Activated naive CD4-positive, alpha-beta T cell treated with anti-CD3 and anti-CD28 coated beads, Interleukin-2, amount 10 ng/mL, durations not matched to agents 7 days and 5 days (primary cell): Measurements from ENCODE around the gene FUCA1.
"Not testable (repeated sequence)": the region's sequence is repeated elsewhere in the genome, so short reads cannot be mapped to it uniquely, and the experiment has no call there.

Source experiments
- CTCF ChIA-PET: fragments of 350-600 bp; sonication (Branson Sonifier 250); formaldehyde crosslinking; loops from one replicate; lab custom pipeline; 2021; ENCODE audit warnings: antibody characterized with exemption; lab: Charles Lee
- DNase-seq: peaks from one replicate; pipeline ENCODE4 v3.0.0-alpha.2; 2020
- H3K27ac Mint-ChIP-seq: one replicate; pipeline ENCODE4 v1.8.0; 2021; ENCODE audit warnings: mild to moderate bottlenecking, moderate library complexity, mixed read lengths
- H3K27me3 Mint-ChIP-seq: one replicate; pipeline ENCODE4 v1.8.0; 2021; ENCODE audit warnings: mild to moderate bottlenecking, mixed read lengths
- H3K36me3 Mint-ChIP-seq: one replicate; pipeline ENCODE4 v1.8.0; 2021; ENCODE audit warnings: mixed read lengths
- H3K4me1 Mint-ChIP-seq: one replicate; pipeline ENCODE4 v1.8.0; 2021; ENCODE audit warnings: mixed read lengths
- H3K4me3 Mint-ChIP-seq: one replicate; pipeline ENCODE4 v1.8.0; 2021; ENCODE audit warnings: mild to moderate bottlenecking, moderate library complexity, mixed read lengths
- H3K9me3 Mint-ChIP-seq: one replicate; pipeline ENCODE4 v1.8.0; 2021; ENCODE audit warnings: mixed read lengths

FUCA1 gene

DNA sequence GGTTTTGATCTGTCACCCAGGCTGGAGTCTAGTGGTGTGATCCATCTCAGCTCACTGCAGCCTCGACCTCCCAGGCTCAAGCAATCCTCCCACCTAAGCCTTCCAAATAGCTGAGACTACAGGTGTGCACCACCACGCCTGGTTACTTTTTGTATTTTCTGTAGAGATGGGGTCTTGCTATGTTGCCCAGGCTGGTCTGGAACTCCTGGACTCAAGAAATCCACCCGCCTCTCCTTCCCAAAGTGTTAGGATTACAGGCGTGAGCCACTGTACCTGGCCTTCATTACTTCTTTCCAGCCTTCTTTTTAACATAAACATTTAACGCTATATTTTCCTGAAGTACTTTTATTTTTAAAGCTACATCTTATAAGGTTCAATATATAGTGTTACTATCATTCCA lies 24.4 kb downstream of the FUCA1 start:
- no peak for DNase-seq
- CTCF ChIA-PET, result interaction anchor here (1.0 to 1.1 kb wide), 3 partner anchors 8 to 25 kb away, joined by 3 to 4 read pairs (median 4); partner anchors contain the start of gene FUCA1
- peaks cover 22% of the 10 kb centered on the region for H3K36me3 Mint-ChIP-seq
- H3K27me3 Mint-ChIP-seq, result peaks cover under 1% of the 10 kb centered on the region
- H3K4me1 Mint-ChIP-seq, result peaks cover under 1% of the 10 kb centered on the region
- no peak overlapping the region for H3K27ac Mint-ChIP-seq
- no peak overlapping the region for H3K4me3 Mint-ChIP-seq
- no peaks in the 10 kb centered on the region for H3K9me3 Mint-ChIP-seq

DNA sequence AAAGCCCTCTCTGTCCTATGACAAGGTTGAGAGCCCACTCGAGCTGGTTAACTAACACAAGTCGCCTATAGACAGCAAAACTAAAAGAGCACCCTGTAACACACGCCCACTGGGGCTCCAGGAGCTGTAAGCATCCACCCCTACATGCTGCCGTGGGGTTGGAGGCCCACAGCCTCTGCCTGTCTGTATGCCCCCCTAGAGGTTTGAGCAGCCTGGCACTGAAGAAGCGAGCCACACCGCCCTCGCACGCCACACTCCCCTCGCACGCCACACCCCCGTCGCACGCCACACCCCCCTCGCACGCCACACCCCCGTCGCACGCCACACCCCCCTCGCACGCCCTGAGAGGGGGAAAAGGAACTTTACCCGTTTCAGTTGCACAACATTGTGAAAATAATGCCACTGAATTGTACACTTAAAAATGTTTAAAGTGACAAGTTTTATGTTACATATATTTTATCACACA lies 29.7 kb downstream of the FUCA1 start:
- Mint-ChIP-seq H3K4me3 (peak overlapping the region; percentile 60), H3K36me3 (no peaks in the 10 kb centered on the region), H3K9me3 (no peaks in the 10 kb centered on the region), H3K27me3 (peaks cover 15% of the 10 kb centered on the region), H3K4me1 (peaks cover 12% of the 10 kb centered on the region), H3K27ac (no peak overlapping the region)
- DNase-seq, result peak; percentile 83
- CTCF ChIA-PET, result interaction anchor here (0.7 to 0.9 kb wide), 5 partner anchors 27 to 67 kb away, joined by 3 to 4 read pairs (median 3); no protein-coding TSS in a partner anchor

DNA sequence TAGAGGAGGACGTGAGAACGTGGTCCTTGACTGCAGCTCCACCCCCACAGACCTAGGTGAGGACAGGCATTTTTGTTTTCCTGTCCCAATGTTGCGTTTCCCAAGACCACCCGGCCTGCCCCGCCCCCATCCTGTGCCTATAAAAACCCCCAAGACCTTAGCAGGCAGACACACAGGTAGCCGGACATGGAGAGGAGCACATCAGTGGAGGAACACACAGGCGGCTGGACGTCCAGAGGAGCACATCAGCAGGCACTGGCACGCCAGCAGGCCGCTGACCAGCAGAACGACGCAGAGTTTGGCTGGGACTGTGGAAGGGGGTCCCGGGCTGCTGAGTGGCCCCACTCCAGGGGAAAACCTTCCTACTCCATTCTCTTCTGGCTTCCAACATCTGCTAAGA lies 30.2 kb downstream of the FUCA1 start:
- peaks cover 12% of the 10 kb centered on the region for H3K4me1 Mint-ChIP-seq
- peak overlapping the region; percentile 60 for H3K4me3 Mint-ChIP-seq
- no peaks in the 10 kb centered on the region for H3K9me3 Mint-ChIP-seq
- CTCF ChIA-PET, result interaction anchor here (0.8 to 0.9 kb wide), 2 partner anchors 66 kb away, joined by 3 read pairs; no protein-coding TSS in a partner anchor
- no peak overlapping the region for H3K27ac Mint-ChIP-seq
- peak; percentile 27 for DNase-seq
- peaks cover 15% of the 10 kb centered on the region for H3K27me3 Mint-ChIP-seq
- H3K36me3 Mint-ChIP-seq, result no peaks in the 10 kb centered on the region

DNA sequence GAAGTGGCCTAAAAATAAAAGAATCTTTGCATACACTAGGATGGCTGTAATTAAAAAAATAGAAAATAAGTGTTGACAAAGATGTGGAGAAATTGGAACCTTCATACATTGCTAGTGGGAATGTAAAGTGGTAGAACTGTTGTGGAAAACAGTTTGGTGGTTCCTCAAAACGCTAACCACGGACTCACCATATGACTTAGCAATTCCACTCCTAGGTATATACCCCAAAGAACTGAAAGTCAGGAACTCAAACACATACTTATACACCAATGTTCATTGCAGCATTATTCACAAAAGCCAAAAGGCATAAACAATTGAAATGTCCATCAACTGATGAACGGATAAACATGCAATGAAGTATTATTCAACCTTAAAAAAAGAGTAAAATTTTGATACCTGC lies 32.1 kb downstream of the FUCA1 start:
- Mint-ChIP-seq H3K27ac (no peak overlapping the region), H3K36me3 (no peaks in the 10 kb centered on the region), H3K27me3 (peaks cover 15% of the 10 kb centered on the region), H3K9me3 (no peaks in the 10 kb centered on the region), H3K4me1 (peaks cover 12% of the 10 kb centered on the region), H3K4me3 (no peak overlapping the region)
- no peak for DNase-seq
- CTCF ChIA-PET, result no interaction called here

DNA sequence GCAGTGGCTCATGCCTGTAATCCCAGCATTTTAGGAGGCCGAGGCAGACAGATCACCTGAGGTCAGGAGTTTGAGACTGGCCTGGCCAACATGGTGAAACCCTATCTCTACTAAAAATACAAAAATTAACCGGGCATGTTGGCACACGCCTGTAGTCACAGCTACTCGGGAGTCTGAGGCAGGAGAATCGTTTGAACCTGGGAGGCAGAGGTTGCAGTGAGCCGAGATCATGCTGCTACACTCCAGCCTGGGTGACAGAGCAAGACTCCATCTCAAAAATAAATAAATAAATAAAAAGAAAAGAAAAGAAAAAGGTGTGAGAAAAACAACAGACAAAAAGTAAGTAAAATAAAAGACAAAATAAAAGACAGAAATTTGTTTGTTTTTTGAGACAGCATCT lies 33.9 kb downstream of the FUCA1 start:
- not testable (repeated sequence) for DNase-seq, H3K27ac Mint-ChIP-seq, H3K4me3 Mint-ChIP-seq, H3K36me3 Mint-ChIP-seq, H3K9me3 Mint-ChIP-seq
- Mint-ChIP-seq H3K4me1 (peaks cover 12% of the 10 kb centered on the region), H3K27me3 (peaks cover 15% of the 10 kb centered on the region)
- CTCF ChIA-PET, result interaction anchor here (0.6 kb wide), 1 partner anchor 25 kb away, joined by 3 read pairs; no protein-coding TSS in a partner anchor

DNA sequence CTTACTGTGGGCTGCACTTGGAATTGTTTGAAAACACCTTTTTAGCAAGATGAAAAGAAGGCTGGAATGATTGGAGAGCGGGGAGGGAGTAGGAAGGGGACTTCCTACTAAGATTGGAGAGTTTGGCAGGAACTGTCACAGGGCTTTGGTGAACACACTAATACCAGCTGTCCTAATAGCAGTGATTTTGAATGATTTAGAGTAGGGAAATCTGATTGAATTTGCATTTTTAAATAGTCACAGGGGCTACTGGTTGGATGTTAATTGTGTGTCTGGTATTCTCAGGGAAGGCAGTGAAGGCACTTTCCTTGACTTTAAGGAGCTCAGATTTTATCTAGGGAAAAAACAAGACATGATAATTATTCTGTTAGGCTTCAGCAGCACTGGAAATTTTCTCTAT lies 40.4 kb downstream of the FUCA1 start:
- H3K36me3 Mint-ChIP-seq, result peaks cover 9% of the 10 kb centered on the region
- CTCF ChIA-PET, result no interaction called here
- no peak overlapping the region for H3K4me3 Mint-ChIP-seq
- H3K27me3 Mint-ChIP-seq, result peaks cover 4% of the 10 kb centered on the region
- H3K9me3 Mint-ChIP-seq, result no peaks in the 10 kb centered on the region
- H3K27ac Mint-ChIP-seq, result no peak overlapping the region
- DNase-seq, result no peak
- H3K4me1 Mint-ChIP-seq, result peaks cover 25% of the 10 kb centered on the region

DNA sequence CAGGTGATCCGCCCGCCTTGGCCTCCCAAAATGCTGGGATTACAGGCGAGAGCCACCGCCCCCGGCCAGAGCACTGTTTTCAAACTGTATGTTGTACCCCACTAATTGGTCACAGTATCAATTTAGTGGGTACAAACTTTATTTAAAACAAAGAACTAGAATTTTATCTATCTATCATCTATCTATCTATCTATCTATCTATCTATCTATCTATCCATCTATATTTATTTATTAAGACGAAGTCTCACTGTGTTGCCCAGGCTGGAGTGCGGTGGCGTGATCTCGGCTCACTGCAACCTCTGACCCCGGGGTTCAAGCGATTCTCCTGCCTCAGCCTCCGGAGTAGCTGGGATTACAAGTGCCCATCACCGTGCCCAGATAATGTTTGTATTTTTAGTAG lies 41.5 kb downstream of the FUCA1 start:
- H3K36me3 Mint-ChIP-seq, H3K4me3 Mint-ChIP-seq, H3K27me3 Mint-ChIP-seq, DNase-seq, H3K9me3 Mint-ChIP-seq: not testable (repeated sequence)
- CTCF ChIA-PET, result interaction anchor here (4.5 kb wide), 1 partner anchor 16 kb away, joined by 26 read pairs; no protein-coding TSS in a partner anchor
- Mint-ChIP-seq H3K27ac (peak overlapping the region; percentile 28), H3K4me1 (peaks cover 25% of the 10 kb centered on the region)

DNA sequence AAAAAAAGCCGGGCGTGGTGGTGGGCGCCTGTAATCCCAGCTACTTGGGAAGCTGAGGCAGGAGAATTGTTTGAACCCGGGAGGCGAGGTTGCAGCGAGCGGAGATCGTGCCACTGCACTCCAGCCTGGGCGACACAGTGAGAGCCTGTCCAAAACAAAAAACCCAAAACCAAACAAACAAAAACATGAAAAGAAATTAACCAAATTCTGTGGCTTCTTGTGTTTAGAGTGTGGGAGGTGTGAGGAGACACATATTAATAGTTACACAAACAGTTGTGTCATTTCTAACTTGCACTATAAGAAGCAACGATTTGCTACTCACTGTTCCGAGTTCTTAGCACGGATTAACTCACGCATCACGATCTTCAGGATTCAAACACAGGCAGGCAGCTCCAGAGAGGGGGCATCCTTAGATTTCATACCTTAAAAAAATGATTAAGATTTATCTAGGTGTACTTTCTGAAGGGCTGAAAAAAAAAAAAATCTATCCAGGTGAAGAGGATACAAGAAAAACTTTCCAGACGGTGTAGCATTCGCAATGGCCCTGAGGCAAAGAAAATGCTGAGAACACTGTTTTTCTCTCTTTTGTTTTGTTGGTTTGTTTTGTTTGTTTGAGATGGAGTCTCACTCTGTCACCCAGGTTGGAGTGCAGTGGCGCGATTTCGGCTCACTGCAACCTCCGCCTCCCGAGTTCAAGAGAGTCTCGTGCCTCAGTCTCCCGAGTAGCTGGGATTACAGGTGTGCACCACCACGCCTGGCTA lies 42.1 kb downstream of the FUCA1 start:
- Mint-ChIP-seq H3K4me3 (peak overlapping the region; percentile 95), H3K36me3 (peaks cover 9% of the 10 kb centered on the region), H3K9me3 (no peaks in the 10 kb centered on the region), H3K4me1 (peaks cover 25% of the 10 kb centered on the region), H3K27ac (peak overlapping the region; percentile 91), H3K27me3 (peaks cover 4% of the 10 kb centered on the region)
- CTCF ChIA-PET, result interaction anchor here (4.5 kb wide), 1 partner anchor 15 kb away, joined by 26 read pairs; no protein-coding TSS in a partner anchor
- no peak for DNase-seq

DNA sequence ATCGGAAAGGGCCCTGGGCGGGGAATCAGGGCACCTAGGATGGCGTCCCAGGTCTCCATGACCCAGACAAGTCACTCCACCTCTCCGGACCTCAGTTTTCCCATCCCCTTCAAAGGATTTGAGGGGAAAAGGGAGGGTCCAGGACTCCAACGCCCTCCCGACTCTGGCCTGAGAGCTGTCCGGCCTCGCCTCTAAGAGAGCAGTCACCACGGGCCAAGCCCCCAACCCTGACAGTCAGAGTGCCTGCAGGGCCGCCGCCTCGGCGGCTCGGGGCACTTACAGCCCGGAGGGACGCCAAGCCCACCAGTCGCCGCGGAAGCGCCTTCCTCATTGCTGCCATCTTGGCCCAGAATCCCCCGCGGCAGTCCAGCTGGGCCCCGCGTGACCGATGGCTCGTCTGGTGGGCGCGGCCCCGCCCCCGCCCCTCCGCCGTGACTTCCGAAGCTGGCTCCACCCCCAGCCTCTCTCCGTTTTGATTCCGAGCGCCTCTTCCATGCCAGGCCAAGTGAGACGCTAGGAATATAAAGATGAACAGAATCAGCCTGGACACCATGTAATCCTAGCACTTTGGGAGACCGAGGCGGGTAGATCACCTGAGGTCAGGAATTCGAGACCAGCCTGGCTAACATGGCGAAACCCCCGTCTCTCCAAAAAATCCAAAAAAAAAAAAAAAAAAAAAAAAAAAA lies 42.9 kb downstream of the FUCA1 start, which contains the start of gene HMGCL:
TSS of gene HMGCL (minus strand) at position 354 of the 686 bp plus-strand sequence. CDS start at position 340, 14 bp downstream.
- CTCF ChIA-PET, result interaction anchor here (0.8 to 4.5 kb wide), 4 partner anchors 14 to 91 kb away, joined by 3 to 26 read pairs (median 3); no protein-coding TSS in a partner anchor

DNA sequence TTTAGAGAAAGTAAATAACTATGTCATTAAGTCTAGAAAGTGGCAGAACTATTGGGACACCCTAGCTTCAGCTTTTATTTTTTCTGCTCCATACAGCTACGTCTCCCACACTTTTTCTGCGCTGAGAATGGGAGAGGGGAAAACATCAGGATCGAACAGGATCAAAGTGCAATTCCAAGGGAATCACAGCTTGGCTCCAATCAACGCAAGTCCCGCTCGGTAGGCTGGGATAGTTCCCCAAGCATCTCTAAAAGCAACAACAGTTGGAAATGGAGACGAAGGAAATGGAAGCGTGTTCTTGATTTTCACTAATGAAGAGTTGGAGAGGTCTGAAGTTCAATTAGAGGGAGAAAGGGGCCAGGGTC lies 43.4 kb downstream of the FUCA1 start:
- H3K27ac Mint-ChIP-seq, result peak overlapping the region; percentile 91
- CTCF ChIA-PET, result interaction anchor here (0.8 to 4.5 kb wide), 4 partner anchors 14 to 92 kb away, joined by 3 to 26 read pairs (median 3); no protein-coding TSS in a partner anchor
- peaks cover 4% of the 10 kb centered on the region for H3K27me3 Mint-ChIP-seq
- peak overlapping the region; percentile 95 for H3K4me3 Mint-ChIP-seq
- H3K36me3 Mint-ChIP-seq, result peaks cover 16% of the 10 kb centered on the region
- H3K9me3 Mint-ChIP-seq, result no peaks in the 10 kb centered on the region
- DNase-seq, result no peak
- H3K4me1 Mint-ChIP-seq, result peaks cover 25% of the 10 kb centered on the region

More for the DNA sequence above, 42.9 kb downstream of the FUCA1 start, which contains the start of gene HMGCL:
- DNase-seq, result peak; percentile 94
- Mint-ChIP-seq H3K27me3 (peaks cover 4% of the 10 kb centered on the region), H3K27ac (peak within 1 kb of the TSS; percentile 91), H3K36me3 (peaks cover 14% of the 10 kb centered on the region), H3K4me1 (peaks cover 25% of the 10 kb centered on the region), H3K9me3 (no peaks in the 10 kb centered on the region), H3K4me3 (peak within 1 kb of the TSS; percentile 95)

DNA sequence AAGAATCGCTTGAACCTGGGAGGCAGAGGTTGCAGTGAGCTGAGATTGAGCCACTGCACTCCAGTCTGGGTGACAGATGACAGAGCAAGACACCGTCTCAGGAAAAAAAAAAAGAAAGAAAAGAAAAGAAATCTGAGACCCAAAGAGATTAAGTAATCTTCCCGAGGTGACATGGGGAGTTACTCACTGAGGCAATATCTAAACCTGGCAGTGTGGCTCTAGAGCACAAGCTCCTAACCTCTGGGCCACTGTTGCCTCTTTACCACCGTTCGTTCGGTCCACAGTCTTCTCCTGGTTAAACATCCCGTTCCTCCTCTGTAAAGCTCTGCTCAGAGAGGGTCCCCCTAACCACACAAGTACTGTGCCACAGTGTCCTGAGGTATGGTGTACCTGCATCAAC lies 44.3 kb downstream of the FUCA1 start:
- Mint-ChIP-seq H3K36me3 (peaks cover 16% of the 10 kb centered on the region), H3K27ac (no peak overlapping the region), H3K9me3 (no peaks in the 10 kb centered on the region), H3K27me3 (peaks cover 3% of the 10 kb centered on the region), H3K4me3 (peak overlapping the region; percentile 95), H3K4me1 (peaks cover 25% of the 10 kb centered on the region)
- CTCF ChIA-PET, result interaction anchor here (0.6 to 4.5 kb wide), 2 partner anchors 13 to 20 kb away, joined by 4 to 26 read pairs; no protein-coding TSS in a partner anchor
- no peak for DNase-seq

DNA sequence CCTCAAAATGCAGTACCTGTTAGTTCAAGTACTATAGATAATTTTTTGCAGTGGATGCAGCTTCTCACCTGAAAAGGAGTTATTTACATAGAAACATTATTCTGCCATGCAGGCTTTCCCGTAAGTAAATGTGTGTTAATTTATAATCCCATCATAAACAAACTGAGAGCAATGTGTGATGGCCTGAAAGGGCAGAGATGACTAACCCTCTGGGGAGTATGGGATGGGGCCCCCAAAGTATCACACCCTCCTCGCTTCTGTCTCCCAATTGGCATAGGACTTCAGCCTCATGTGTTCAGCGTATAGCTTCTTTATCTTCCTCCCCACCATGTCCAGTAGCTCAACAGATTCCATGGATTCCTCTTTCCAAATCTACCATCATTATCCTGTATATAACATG lies 50.5 kb downstream of the FUCA1 start:
- H3K36me3 Mint-ChIP-seq, result peaks cover 31% of the 10 kb centered on the region
- no peak overlapping the region for H3K27ac Mint-ChIP-seq
- no peaks in the 10 kb centered on the region for H3K27me3 Mint-ChIP-seq
- CTCF ChIA-PET, result interaction anchor here (1.7 to 3.4 kb wide), 3 partner anchors 7 to 51 kb away, joined by 4 to 16 read pairs (median 4); no protein-coding TSS in a partner anchor
- no peak overlapping the region for H3K4me3 Mint-ChIP-seq
- no peaks in the 10 kb centered on the region for H3K9me3 Mint-ChIP-seq
- no peaks in the 10 kb centered on the region for H3K4me1 Mint-ChIP-seq
- no peak for DNase-seq

DNA sequence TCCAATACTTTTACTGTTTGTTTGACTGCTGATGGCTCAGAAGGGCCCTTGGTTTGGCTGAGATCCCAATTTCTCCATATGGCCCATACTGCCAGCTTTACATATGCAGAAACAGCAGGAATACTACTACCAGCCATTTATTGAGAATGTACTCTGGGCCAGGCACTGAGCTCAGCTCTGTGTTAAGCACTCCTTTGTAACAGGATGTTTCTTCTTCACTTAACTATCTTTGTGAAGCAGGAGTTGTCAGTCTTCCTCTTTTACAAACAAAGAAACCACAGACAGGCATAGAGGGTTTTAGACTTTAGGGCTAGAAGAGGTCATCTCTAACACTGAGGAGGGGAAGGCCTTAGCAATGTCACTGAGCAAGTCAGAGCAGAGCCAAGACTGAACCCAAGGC lies 51.2 kb downstream of the FUCA1 start:
- H3K27ac Mint-ChIP-seq, result no peak overlapping the region
- H3K27me3 Mint-ChIP-seq, result no peaks in the 10 kb centered on the region
- DNase-seq, result no peak
- H3K4me1 Mint-ChIP-seq, result no peaks in the 10 kb centered on the region
- CTCF ChIA-PET, result interaction anchor here (1.8 kb wide), 1 partner anchor 10 kb away, joined by 4 read pairs; no protein-coding TSS in a partner anchor
- H3K9me3 Mint-ChIP-seq, result no peaks in the 10 kb centered on the region
- H3K4me3 Mint-ChIP-seq, result no peak overlapping the region
- H3K36me3 Mint-ChIP-seq, result peaks cover 34% of the 10 kb centered on the region

DNA sequence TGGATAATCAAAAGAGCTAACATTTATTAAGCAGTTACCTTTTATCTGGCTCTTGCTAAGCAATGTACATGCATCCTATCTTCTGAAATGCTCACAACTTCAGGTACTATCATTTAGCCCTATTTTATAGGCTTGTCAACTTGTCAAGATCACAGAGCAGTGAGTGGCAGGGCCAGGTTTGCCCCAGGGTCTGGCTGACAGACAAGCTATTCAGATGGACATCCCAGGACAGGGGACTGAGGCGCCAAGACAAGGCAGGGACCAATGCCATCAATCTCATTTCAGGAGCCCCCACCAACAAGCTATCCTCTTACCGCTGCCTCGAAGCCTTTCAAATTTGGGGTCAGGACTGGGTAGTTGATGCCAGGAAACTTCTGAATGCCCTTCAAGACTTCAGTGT lies 51.7 kb downstream of the FUCA1 start:
- H3K36me3 Mint-ChIP-seq, result peaks cover 34% of the 10 kb centered on the region
- no peaks in the 10 kb centered on the region for H3K4me1 Mint-ChIP-seq
- H3K27ac Mint-ChIP-seq, result no peak overlapping the region
- CTCF ChIA-PET, result interaction anchor here (1.0 to 1.8 kb wide), 2 partner anchors 10 to 28 kb away, joined by 3 to 4 read pairs; no protein-coding TSS in a partner anchor
- no peak for DNase-seq
- no peaks in the 10 kb centered on the region for H3K9me3 Mint-ChIP-seq
- H3K27me3 Mint-ChIP-seq, result no peaks in the 10 kb centered on the region
- no peak overlapping the region for H3K4me3 Mint-ChIP-seq
